ENCODE results near the gene UXT. TPM values are rescaled to one million over a fixed set of nuclear protein-coding genes. Genes with fewer than 3 reads are reported as not detected.

The UXT gene
- total and polyA plus RNA-seq, 9 of the 15 experiments (the other 6 are each of a cell fraction or from before 2014, with no cell fraction given), result 141 to 300 (median 204) TPM

DNA sequence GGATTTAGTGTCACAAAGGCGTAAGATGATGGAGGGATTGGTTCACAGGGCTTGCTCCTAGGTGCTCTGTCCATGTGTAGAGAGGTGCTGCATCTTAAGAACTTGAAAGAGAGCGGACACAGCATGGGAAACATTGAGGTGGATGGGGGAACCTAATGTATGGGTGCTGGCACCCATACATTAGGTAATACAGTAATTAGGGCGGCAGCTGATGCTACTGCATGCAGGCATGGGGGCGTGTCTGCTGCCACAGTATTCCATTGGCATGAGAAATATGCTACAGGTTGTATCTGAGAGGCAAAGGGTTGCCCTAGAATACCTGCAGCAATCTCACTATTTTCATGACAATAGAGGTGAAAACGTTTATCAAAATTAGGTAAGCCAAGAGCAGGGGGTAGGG is 45.8 kb upstream of the UXT start (continued):
- no peak for TF ChIP-seq TRIM24 (IDR thresholded peaks at IDR 0.05)
- no peak for TF ChIP-seq SIN3B (IDR thresholded peaks at IDR 0.05; ENCODE audit: low read depth)

DNA sequence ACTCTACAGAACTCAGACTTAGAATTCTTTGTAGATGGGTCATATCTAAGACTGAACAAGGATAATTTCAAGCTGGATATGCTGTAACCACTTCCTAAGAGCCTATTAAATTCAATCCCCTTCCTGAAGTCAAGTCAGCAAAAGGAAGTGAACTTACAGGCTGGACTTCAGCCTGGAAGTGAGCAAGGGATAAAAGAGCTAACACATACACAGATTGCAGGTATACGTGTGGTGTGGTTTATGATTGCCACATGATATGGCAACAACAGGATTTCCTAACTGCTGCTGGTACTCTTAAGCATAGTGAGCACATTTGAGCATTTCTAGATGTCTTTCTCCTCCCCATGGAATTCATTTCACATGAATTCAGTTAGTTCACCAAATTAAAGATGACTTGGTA is 38.2 kb upstream of the UXT start:
- H3K9me1 ChIP-seq (ENCODE audit: control insufficient read depth, insufficient read depth, low read length), result no peaks in the 10 kb centered on the region
- H3K9me3 ChIP-seq (replicated peaks; ENCODE audit: control insufficient read depth, insufficient read depth, low read depth, low read length), result no peaks in the 10 kb centered on the region
- no peaks in the 10 kb centered on the region for H3K79me2 ChIP-seq (ENCODE audit: control insufficient read depth, insufficient read depth, low read length)
- no peaks in the 10 kb centered on the region for H3K36me3 ChIP-seq (ENCODE audit: control insufficient read depth, insufficient read depth, low read length)
- no TSS peak for BruUV-seq (replicated peaks)
- DNase-seq (ENCODE audit: extremely low read depth in 1 of 4, low spot score in 3 of 4), result no peak
- WGBS (ENCODE audit: insufficient coverage, low coverage, missing lambda C conversion rate), result 17% methylated on average over 1 of the region's 1 CpG
- no peak overlapping the region for H2AFZ ChIP-seq (ENCODE audit: low read depth, low read length)
- ChIA-PET CTCF (ENCODE audit: low intra/inter-chr PET ratio) (no interaction called here), POLR2A (no interaction called here)
- no peaks in the 10 kb centered on the region for H3K4me1 ChIP-seq (replicated peaks in 1 of 2; ENCODE audit: control insufficient read depth in 2 of 2, insufficient read depth in 2 of 2, low read length in 2 of 2)
- no peak overlapping the region for H3K4me2 ChIP-seq (ENCODE audit: insufficient read depth, low read length)
- in situ Hi-C loops (cut with MboI) (no loop called here), intact Hi-C loops (cut with micrococcal nuclease) (no loop called here)
- no peak overlapping the region for H3K4me3 ChIP-seq
- H3K27ac ChIP-seq (ENCODE audit: extremely low read depth, low read depth, low read length), result no peak overlapping the region
- H3K9ac ChIP-seq (ENCODE audit: insufficient read depth in 1 of 2, low read depth in 2 of 2, low read length in 2 of 2), result no peak overlapping the region
- TF ChIP-seq, protein P1, sequence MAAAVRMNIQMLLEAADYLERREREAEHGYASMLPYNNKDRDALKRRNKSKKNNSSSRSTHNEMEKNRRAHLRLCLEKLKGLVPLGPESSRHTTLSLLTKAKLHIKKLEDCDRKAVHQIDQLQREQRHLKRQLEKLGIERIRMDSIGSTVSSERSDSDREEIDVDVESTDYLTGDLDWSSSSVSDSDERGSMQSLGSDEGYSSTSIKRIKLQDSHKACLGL (CRISPR knock-in tag; IDR thresholded peaks at IDR 0.05; ENCODE audit: borderline replicate concordance, poor library complexity, severe bottlenecking), result no peak
- TF ChIP-seq CHD1 (IDR thresholded peaks at IDR 0.05; ENCODE audit: low read length) (no peak), MCM7 (IDR thresholded peaks at IDR 0.05) (no peak), SIX5 (IDR thresholded peaks at IDR 0.05; ENCODE audit: borderline replicate concordance in 1 of 2, insufficient read depth in 1 of 2, low read depth in 1 of 2, low read length in 2 of 2) (no peak), IRF2 (CRISPR knock-in tag; IDR thresholded peaks at IDR 0.05) (no peak), MAFG (tag; conservative IDR thresholded peaks at IDR 0.05) (no peak), CBX1 (IDR thresholded peaks at IDR 0.05; ENCODE audit: low read depth) (no peak), KLF16 (IDR thresholded peaks at IDR 0.05) (no peak), ELF1 (tag; IDR thresholded peaks at IDR 0.05) (no peak), FOXK2 (conservative IDR thresholded peaks at IDR 0.05 in 1 of 2, IDR thresholded peaks at IDR 0.05 in 1 of 2; ENCODE audit: low read depth in 2 of 2) (no peak)
- TF ChIP-seq, protein P2, sequence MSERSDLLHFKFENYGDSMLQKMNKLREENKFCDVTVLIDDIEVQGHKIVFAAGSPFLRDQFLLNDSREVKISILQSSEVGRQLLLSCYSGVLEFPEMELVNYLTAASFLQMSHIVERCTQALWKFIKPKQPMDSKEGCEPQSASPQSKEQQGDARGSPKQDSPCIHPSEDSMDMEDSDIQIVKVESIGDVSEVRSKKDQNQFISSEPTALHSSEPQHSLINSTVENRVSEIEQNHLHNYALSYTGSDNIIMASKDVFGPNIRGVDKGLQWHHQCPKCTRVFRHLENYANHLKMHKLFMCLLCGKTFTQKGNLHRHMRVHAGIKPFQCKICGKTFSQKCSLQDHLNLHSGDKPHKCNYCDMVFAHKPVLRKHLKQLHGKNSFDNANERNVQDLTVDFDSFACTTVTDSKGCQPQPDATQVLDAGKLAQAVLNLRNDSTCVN (CRISPR knock-in tag; IDR thresholded peaks at IDR 0.05), result no peak
- TF ChIP-seq, protein P3, sequence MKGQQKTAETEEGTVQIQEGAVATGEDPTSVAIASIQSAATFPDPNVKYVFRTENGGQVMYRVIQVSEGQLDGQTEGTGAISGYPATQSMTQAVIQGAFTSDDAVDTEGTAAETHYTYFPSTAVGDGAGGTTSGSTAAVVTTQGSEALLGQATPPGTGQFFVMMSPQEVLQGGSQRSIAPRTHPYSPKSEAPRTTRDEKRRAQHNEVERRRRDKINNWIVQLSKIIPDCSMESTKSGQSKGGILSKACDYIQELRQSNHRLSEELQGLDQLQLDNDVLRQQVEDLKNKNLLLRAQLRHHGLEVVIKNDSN (CRISPR knock-in tag; IDR thresholded peaks at IDR 0.05), result no peak
- no peak for ATAC-seq
- FAIRE-seq, result no peak
- no peaks in the 10 kb centered on the region for H4K20me1 ChIP-seq (replicated peaks; ENCODE audit: control insufficient read depth, insufficient read depth, low read length)
- H3K27me3 ChIP-seq (ENCODE audit: control insufficient read depth in 2 of 2, insufficient read depth in 2 of 2, low read length in 2 of 2), result no peaks in the 10 kb centered on the region
